Measurements from ENCODE around the gene HCRT. TPM values are rescaled to one million over a fixed set of nuclear protein-coding genes. Genes with fewer than 3 reads are reported as not detected.

HCRT gene
- total RNA-seq, 2 donors from 2014 or later: not detected

- peak; percentile 65 for TF ChIP-seq CTCF (conservative IDR thresholded peaks at IDR 0.05)
- Histone ChIP-seq H3K27me3 (ENCODE audit: control insufficient read depth, insufficient read depth, low read length, poor library complexity, severe bottlenecking) (peaks cover 69% of the 10 kb centered on the region), H3K36me3 (ENCODE audit: control insufficient read depth, insufficient read depth, low read length) (no peaks in the 10 kb centered on the region), H3K4me3 (ENCODE audit: low read length) (peak within 1 kb of the TSS; percentile 68), H3K4me1 (ENCODE audit: control insufficient read depth, insufficient read depth, low read length) (peaks cover 4% of the 10 kb centered on the region), H3K9ac (ENCODE audit: extremely low read depth, low read length, poor library complexity, severe bottlenecking) (no peak within 1 kb of the TSS), H3K9me3 (ENCODE audit: control insufficient read depth, low read length) (no peaks in the 10 kb centered on the region), H3K27ac (ENCODE audit: low read depth, low read length) (no peak within 1 kb of the TSS)
- peaks cover 8% of the 10 kb centered on the region for H3K4me1 Mint-ChIP-seq
- WGBS, 2 experiments (ENCODE audit: insufficient coverage in 1 of 2, insufficient read length in 1 of 2): 6 to 13% methylated on average over 22 to 60 of the region's 60 CpGs
- H3K36me3 Mint-ChIP-seq (ENCODE audit: low read depth): no peaks in the 10 kb centered on the region
- H3K9me3 Mint-ChIP-seq: no peaks in the 10 kb centered on the region
- no peak within 1 kb of the TSS for H3K27ac Mint-ChIP-seq
- peak; percentile 91 for DNase-seq
- peak within 1 kb of the TSS; percentile 53 for H3K4me3 Mint-ChIP-seq
- peaks cover 80% of the 10 kb centered on the region for H3K27me3 Mint-ChIP-seq (ENCODE audit: insufficient read depth)
Measured at GRCh38 chr17:42180922-42181850, 4.1 kb downstream of the HCRT start, which contains the start of gene KCNH4. KCNH4 (minus strand) TSS chr17:42181142; CDS start chr17:42180945, 197 bp downstream.

- H3K9me3 Mint-ChIP-seq: no peaks in the 10 kb centered on the region
Measured at GRCh38 chr17:42180411-42180921, 4.8 kb downstream of the HCRT start.

More at GRCh38 chr17:42180411-42180921, 4.8 kb downstream of the HCRT start:
- H3K4me3 ChIP-seq (ENCODE audit: low read length): peak overlapping the region; percentile 68
- H3K9me3 ChIP-seq (ENCODE audit: control insufficient read depth, low read length): no peaks in the 10 kb centered on the region
- H3K27me3 ChIP-seq (ENCODE audit: control insufficient read depth, insufficient read depth, low read length, poor library complexity, severe bottlenecking): peaks cover 69% of the 10 kb centered on the region
- TF ChIP-seq CTCF (conservative IDR thresholded peaks at IDR 0.05): no peak
- no peaks in the 10 kb centered on the region for H3K36me3 Mint-ChIP-seq (ENCODE audit: low read depth)
- H3K9ac ChIP-seq (ENCODE audit: extremely low read depth, low read length, poor library complexity, severe bottlenecking): no peak overlapping the region
- peak; percentile 82 for DNase-seq
- 0 to 2% methylated on average over 6 to 33 of the region's 33 CpGs for WGBS, 2 experiments (ENCODE audit: insufficient coverage in 1 of 2, insufficient read length in 1 of 2)
- peak overlapping the region; percentile 53 for H3K4me3 Mint-ChIP-seq
- H3K27ac Mint-ChIP-seq: no peak overlapping the region
- H3K4me1 Mint-ChIP-seq: peaks cover 8% of the 10 kb centered on the region
- H3K27me3 Mint-ChIP-seq (ENCODE audit: insufficient read depth): peaks cover 78% of the 10 kb centered on the region
- H3K4me1 ChIP-seq (ENCODE audit: control insufficient read depth, insufficient read depth, low read length): peaks cover 2% of the 10 kb centered on the region
- H3K27ac ChIP-seq (ENCODE audit: low read depth, low read length): no peak overlapping the region
- H3K36me3 ChIP-seq (ENCODE audit: control insufficient read depth, insufficient read depth, low read length): no peaks in the 10 kb centered on the region

Measured in endodermal cell (in vitro differentiated cells).